GM21825 (cell line): ENCODE data around the gene MYL9.

ENCODE experiments used
- ATAC-seq: cut with Tn5 transposase; IDR thresholded peaks from one replicate; pipeline ENCODE4 v1.9.1; 2021; ENCODE audit warnings: mild to moderate bottlenecking, moderate library complexity; ENCODE audit not compliant: unreplicated experiment

Gene MYL9

GRCh38 chr20:36579996-36580545 lies 38.8 kb downstream of the MYL9 start:
- ATAC-seq, result no peak

GRCh38 chr20:36582322-36582721 lies 41.0 kb downstream of the MYL9 start:
- ATAC-seq, result no peak

- no peak for ATAC-seq
These were observed 41.5 kb downstream of the MYL9 start for GRCh38 chr20:36582821-36583220.

GRCh38 chr20:36584018-36584481 lies 42.7 kb downstream of the MYL9 start:
- no peak for ATAC-seq

- no peak for ATAC-seq
These were observed 44.2 kb downstream of the MYL9 start for GRCh38 chr20:36585410-36586125.

- ATAC-seq, result no peak
These were observed 46.2 kb downstream of the MYL9 start for GRCh38 chr20:36587388-36588070.

- ATAC-seq, result no peak
These were observed 50.0 kb downstream of the MYL9 start for GRCh38 chr20:36591281-36591680.

GRCh38 chr20:36591854-36592641 lies 50.7 kb downstream of the MYL9 start:
- no peak for ATAC-seq

GRCh38 chr20:36593347-36593929 lies 52.1 kb downstream of the MYL9 start:
- ATAC-seq, result no peak

GRCh38 chr20:36599912-36600345 lies 58.6 kb downstream of the MYL9 start:
- ATAC-seq, result no peak
